Suppressor macrophage treated with lipopolysaccharide for 1 hour (primary cell): Measurements from ENCODE around the gene NBEA.
"Not testable (repeated sequence)": the region's sequence is repeated elsewhere in the genome, so short reads cannot be mapped to it uniquely, and the experiment has no call there.

Experiments used
- DNase-seq, 3 donors: peaks; one replicate each; pipeline ENCODE4 v3.0.0-alpha.2; 2020 to 2022

NBEA gene

GRCh38 chr13:34964558-34964957, 22.5 kb downstream of the NBEA start:
- no peak for DNase-seq

- no peak for DNase-seq
Measured at GRCh38 chr13:34967851-34968562, 25.9 kb downstream of the NBEA start.

DNA sequence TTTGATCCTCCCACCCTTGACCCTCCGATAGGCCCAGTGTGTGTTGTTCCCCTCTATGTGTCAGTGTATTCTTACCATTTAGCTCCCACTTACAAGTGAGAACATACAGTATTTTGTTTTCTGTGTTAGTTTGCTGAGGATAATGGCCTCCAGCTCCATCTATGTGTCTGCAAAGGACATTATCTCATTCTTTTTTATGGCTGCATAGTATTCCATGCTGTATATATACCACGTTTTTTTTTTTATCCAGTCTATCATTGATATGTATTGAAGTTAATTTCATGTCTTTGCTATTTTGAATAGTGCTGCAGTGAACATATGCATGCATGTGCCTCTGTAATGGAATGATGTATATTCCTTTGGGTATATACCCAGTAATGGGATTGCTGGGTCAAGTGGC, 27.5 kb downstream of the NBEA start:
- DNase-seq = not testable (repeated sequence)

DNA sequence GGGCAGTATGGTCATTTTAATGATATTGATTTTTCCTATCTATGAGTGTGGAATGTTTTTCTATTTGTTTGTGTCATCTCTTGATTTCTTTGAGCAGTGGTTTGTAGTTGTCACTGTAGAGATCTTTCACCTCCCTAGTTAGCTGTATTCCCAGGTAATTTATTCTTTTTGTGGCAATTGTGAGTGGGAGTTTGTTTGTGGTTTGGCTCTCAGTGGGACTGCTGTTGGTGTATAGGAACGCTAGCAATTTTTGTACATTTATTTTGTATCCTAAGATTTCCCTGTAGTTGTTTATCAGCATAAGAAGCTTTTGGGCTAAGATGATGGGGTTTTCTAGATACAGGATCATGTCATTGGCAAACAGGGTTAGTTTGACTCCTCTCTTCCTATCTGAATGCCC, 28.9 kb downstream of the NBEA start:
- DNase-seq = no peak

DNA sequence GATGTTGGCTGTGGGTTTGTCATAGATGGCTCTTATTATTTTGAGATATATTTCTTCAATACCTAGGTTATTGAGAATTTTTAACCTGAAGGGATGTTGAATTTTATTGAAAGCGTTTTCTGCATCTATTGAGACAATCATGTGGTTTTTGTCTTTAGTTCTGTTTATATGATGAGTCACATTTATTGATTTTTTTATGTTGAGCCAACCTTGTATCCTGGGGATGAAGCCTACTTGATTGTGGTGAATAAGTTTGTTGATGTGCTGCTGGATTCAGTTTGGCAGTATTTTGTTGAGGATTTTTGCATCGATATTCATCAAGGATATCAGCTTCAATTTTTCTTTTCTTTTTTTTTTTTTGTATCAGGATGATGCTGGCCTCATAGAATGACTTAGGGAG, 29.4 kb downstream of the NBEA start:
- DNase-seq = no peak

DNA sequence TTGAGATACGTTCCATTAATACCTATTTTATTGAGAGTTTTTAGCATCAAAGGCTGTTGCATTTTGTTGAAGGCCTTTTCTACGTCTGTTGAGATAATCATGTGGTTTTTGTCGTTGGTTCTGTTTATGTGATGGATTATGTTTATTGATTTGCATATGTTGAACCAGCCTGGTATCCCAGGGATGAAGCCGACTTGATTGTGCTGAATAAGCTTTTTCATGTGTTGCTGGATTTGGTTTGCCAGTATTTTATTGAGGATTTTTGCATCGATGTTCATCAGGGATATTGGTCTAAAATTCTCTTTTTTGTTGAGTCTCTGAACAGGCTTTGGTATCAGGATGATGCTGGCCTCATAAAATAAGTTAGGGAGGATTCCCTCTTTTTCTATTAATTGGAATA, 43.1 kb downstream of the NBEA start:
- DNase-seq = not testable (repeated sequence)

DNA sequence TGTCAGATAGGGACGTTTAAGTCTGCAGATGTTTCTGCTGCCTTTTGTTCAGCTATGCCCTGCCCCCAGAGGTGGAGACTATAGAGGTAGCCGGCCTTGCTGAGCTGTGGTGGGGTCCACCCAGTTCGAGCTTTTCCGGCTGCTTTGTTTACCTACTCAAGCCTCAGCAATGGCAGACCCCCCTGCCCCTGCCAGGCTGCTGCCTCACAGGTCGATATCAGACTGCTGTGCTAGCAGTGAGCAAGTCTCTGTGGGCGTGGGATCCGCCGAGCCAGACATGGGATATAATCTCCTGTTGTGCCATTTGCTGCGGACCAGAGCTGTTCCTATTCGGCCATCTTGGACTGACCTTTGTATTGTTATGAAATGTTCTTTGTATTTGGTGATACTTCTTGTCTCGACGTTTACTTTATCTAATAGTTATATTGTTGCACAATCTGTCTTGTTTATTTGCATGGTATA, 46.3 kb downstream of the NBEA start:
- no peak for DNase-seq

GRCh38 chr13:34990399-34991214, 48.5 kb downstream of the NBEA start:
- DNase-seq = no peak

DNA sequence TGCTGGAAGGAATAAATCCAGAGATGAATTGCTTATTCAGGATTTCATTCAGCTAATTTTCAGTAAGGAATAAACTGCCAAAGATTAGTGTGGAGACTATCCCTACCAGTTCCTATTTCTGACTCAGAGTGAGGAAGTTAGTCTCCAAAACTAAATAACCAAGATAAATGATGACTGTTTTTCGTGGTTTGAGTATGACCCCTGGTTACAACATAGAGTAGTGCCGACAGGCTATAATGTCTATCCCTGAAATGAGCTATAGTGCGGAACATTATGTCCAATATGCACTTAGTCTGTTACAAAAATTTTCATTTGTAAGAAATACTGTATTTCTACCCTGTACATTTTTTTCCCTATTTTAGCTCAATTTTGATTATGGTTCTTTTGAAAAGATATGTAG, 51.4 kb downstream of the NBEA start:
- DNase-seq = peak in 2 of 3 donors; percentile 1 to 18

DNA sequence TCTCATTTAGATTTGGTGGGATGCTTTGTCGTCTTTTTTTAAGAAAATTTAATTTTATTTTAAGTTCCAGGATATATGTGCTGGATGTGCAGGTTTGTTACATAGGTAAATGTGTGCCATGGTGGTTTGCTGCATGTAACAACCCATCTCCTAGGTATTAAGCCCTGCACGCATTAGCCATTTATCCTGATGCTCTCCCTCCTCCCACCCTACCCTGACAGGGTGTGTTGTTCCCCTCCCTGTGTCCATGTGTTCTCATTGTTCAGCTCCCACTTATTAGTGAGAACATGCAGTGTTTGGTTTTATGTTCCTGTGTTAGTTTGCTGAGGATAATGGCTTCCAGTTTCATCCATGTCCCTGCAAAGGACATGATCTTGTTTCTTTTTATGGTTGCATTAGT, 61.7 kb downstream of the NBEA start:
- DNase-seq = not testable (repeated sequence)

DNA sequence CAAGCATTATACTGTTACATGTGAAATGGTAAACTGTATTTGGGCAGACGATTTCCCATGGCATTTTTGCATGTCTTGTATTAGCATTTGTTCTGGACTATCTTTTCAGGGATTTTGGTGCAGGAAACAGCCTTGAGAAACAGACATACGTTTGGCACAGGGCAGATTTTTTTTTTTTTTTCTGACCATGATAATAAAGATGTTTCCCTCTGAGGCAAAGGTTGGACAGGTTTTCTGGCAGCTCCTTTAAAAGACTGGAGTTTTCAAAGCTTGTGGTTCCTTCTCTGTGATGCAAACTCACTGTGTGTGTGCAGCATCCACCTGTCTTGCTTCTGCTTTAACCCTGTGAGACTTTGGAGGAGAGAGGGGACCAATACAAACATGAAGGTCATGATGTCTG, 63.0 kb downstream of the NBEA start:
- no peak for DNase-seq

DNA sequence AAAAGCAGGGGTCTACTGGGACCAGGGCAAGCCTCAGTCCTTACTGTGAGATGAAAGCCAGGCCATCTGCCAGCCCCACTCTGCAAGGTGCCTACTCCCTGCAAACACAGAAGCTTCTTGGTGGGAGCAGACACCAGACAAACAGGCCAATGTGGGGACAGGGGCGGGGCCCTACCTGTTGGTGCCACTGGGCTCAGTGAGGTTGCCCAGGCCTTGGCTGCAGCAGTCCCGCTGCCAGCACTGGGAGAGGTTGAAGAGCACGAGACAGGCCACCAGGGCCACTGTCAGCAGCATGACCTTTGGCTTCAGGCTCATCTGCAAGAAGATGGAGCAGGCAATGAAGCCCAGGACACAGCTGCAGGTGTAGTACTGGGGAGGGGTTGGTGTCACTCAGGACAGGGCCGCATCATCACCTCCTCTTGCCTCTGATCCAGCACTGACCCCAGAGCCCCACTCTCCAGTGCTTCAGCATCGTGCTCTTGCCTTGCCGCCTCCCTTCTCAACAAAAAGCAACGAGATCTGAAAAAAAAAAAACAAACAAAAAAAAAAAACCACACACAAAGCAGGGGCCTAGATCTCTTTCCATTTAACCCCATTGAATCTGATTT, 72.6 kb downstream of the NBEA start:
- DNase-seq = no peak

DNA sequence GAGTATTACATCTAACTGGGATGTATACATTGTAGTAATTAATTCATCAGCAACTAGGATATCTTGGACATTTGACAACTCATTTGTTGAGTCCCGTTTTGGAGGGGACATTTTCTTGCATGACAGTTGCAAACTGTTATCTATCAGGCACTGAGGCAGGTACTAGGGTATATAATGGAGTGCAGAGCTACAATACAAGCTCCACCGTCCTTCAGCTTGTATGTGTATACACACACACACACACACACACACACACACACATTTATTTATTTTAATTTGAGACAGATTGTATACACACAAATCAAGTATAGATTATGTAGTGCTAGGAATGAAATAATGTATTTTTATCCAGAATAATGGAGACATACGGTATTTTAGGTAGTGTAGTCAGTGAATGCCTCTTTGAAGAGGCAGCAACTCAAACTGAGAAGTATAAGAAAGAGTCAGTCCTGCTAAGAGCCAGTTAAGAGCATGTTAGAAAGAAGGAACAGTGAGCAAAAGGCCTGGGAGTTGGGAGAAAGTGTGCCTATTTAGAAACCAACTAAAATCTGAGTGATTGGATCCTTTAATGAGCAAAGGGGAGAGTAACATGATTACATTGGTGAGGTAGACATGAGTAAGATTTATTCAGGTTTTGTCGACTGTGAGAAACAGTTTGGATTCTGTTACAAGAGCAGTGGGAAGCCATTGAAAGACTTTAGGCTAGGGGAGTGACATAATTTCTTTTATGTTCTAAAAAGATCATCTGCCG, 74.5 kb downstream of the NBEA start:
- DNase-seq = no peak

- no peak for DNase-seq
Measured at GRCh38 chr13:35025314-35025713, 83.2 kb downstream of the NBEA start.

DNA sequence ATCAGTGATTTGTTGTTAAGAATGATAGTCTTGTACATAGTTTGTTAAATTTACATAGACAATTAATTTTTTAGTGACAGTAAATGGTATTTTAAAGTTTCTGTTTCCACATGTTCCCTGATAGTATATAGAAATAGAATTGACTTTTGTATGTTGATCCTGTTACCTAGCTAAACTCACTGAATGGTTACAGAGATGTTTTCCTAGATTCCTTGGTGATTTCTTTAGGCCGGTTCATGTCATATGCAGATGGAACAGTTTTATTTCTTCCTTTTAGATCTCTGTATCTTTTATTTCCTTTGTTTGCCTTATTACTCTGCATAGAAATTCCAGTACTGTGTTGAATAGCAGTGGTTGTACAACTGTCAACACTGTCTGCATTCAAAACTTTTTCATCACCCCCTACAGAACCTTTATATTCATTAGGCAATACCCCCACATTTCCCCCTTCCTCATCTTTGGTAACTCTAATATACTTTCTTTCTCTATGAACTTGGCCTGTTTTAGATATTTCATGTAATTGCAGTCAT, 86.3 kb downstream of the NBEA start:
- DNase-seq = no peak

DNA sequence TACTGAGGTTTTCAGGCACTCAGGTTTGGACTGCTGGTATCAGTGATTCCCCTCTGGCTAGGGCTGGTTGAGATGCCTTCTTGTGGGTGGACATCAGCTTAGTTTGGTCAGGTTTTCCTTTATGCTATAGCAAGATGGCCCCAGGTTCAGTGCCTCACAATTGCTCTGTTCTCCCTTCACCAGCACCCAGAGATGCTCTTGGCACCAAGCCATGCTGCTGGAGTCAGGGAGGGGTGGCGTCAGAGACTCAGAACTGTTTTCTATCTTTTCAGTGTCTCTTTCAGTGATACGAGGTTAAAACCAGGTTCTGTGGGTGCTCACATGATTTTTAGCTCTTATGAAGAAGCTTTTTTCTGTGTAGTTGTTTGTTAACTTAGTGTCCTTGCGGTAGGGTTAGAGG, 96.9 kb downstream of the NBEA start:
- DNase-seq = no peak

- DNase-seq = no peak
Measured at GRCh38 chr13:35046587-35046986, 104.5 kb downstream of the NBEA start.

- DNase-seq = no peak
Measured at GRCh38 chr13:35055705-35056104, 113.6 kb downstream of the NBEA start.

DNA sequence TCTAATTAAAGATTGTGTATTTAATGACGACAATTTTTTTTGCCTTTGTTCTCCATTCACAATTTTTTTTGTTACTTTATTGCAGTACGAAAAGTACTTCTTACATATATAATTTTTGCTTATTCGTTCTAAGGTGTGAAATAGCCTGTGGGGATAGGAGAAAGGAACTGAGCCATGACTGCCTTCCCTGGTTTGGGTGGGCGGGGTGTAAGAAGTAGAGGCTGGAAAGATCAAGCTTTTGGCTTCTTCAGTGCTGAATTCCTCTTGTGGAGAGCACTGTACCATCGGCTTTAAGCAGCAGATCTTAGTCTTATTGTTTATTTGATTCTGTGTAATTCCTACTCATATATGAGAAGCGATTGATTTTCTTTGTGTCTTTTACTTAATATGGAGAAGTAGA, 115.8 kb downstream of the NBEA start:
- DNase-seq = no peak

GRCh38 chr13:35058585-35058984, 116.5 kb downstream of the NBEA start:
- not testable (repeated sequence) for DNase-seq

- DNase-seq = no peak
Measured at GRCh38 chr13:35086667-35087066, 144.6 kb downstream of the NBEA start.

GRCh38 chr13:35092251-35092650, 150.2 kb downstream of the NBEA start:
- no peak for DNase-seq

GRCh38 chr13:35092751-35093150, 150.7 kb downstream of the NBEA start:
- DNase-seq = no peak
